T-cell (primary cell): ENCODE results near the gene ERCC6L. TPM values are rescaled to one million over a fixed set of nuclear protein-coding genes. Genes with fewer than 3 reads are reported as not detected.

Experiments
- ATAC-seq, 4 experiments: fragments of 200-7000 bp in 3 of 4; fragments of 150-1000 bp in 1 of 4; cut with Tn5 transposase; replicated peaks in 1 of 4; 1 replicate in 3 of 4; 2 replicates in 1 of 4; pipeline ENCODE4 v1.10.0; 2021; ENCODE audit warnings: moderate library complexity in 3 of 4, mild to moderate bottlenecking in 2 of 4, moderate number of reproducible peaks in 1 of 4
- CTCF ChIA-PET, 2 donors: fragments of 300-600 bp; sonication (Branson Sonifier 250); formaldehyde crosslinking; loops; one replicate each; lab custom pipeline; 2022; ENCODE audit warnings: antibody characterized with exemption in 2 of 2; lab: Charles Lee
- POLR2A ChIA-PET, 2 donors: fragments of 300-600 bp; sonication (Branson Sonifier 250); formaldehyde crosslinking; loops; one replicate each; lab custom pipeline; 2022; ENCODE audit warnings: antibody characterized with exemption in 2 of 2; lab: Charles Lee
- DNase-seq, 35 experiments: peaks; one replicate each; pipeline versions ENCODE4 v3.0.0 to v3.0.0-alpha.2; 2013 to 2023
- H3K27ac ChIP-seq: one replicate; pipeline ENCODE4 v1.5.1; 2013; ENCODE audit warnings: low read length
- H3K27me3 ChIP-seq, 2 experiments: replicated peaks in 1 of 2; 1 replicate in 1 of 2; 2 replicates in 1 of 2; pipeline versions ENCODE4 v1.6.1 to v1.7.0; 2013; ENCODE audit warnings: low read length in 1 of 2, mixed read lengths in 1 of 2; ENCODE audit not compliant: control insufficient read depth in 2 of 2, insufficient read depth in 2 of 2; ENCODE audit errors: extremely low read depth in 1 of 2
- H3K36me3 ChIP-seq, 2 donors: 1 replicate in 1 of 2; 2 replicates in 1 of 2; pipeline versions ENCODE4 v1.6.1 to v1.7.0; 2013; ENCODE audit warnings: low read length in 1 of 2; ENCODE audit not compliant: control insufficient read depth in 2 of 2, insufficient read depth in 1 of 2; ENCODE audit errors: extremely low read depth in 1 of 2
- H3K4me1 ChIP-seq, 2 experiments: 1 replicate in 1 of 2; 2 replicates in 1 of 2; pipeline versions ENCODE4 v1.6.1 to v1.7.0; 2013; ENCODE audit warnings: low read length in 2 of 2, mixed read lengths in 1 of 2; ENCODE audit not compliant: insufficient read depth in 2 of 2, control insufficient read depth in 1 of 2; ENCODE audit errors: extremely low read depth in 1 of 2
- H3K4me3 ChIP-seq, 2 donors: 1 replicate in 1 of 2; 2 replicates in 1 of 2; pipeline versions ENCODE4 v1.5.1 to v1.7.0; 2013; ENCODE audit warnings: mild to moderate bottlenecking in 2 of 2, low read length in 1 of 2, moderate library complexity in 1 of 2; ENCODE audit not compliant: control insufficient read depth in 1 of 2; ENCODE audit errors: extremely low read depth in 1 of 2
- H3K9me3 ChIP-seq: 2 replicates; pipeline ENCODE4 v1.7.0; 2013
- H3K27ac Mint-ChIP-seq, 2 donors: one replicate each; pipeline ENCODE4 v1.8.0; 2020 to 2021; ENCODE audit warnings: mild to moderate bottlenecking in 2 of 2, mixed read lengths in 2 of 2
- H3K27me3 Mint-ChIP-seq, 2 donors: one replicate each; pipeline ENCODE4 v1.8.0; 2021 to 2022; ENCODE audit warnings: mixed read lengths in 2 of 2
- H3K36me3 Mint-ChIP-seq: one replicate; pipeline ENCODE4 v1.8.0; 2021; ENCODE audit warnings: mixed read lengths
- H3K4me1 Mint-ChIP-seq, 3 donors: one replicate each; pipeline ENCODE4 v1.8.0; 2020 to 2022; ENCODE audit warnings: mixed read lengths in 3 of 3, mild to moderate bottlenecking in 1 of 3
- H3K4me3 Mint-ChIP-seq, 3 donors: one replicate each; pipeline ENCODE4 v1.8.0; 2020 to 2022; ENCODE audit warnings: mild to moderate bottlenecking in 3 of 3, mixed read lengths in 3 of 3, moderate library complexity in 3 of 3
- H3K9me3 Mint-ChIP-seq, 3 donors: one replicate each; pipeline ENCODE4 v1.8.0; 2020 to 2022; ENCODE audit warnings: mixed read lengths in 3 of 3
- WGBS: methylation state at CpG from one replicate; pipeline ENCODE4 v1.1.5; 2013; ENCODE audit warnings: missing lambda C conversion rate; ENCODE audit not compliant: insufficient coverage; 5-methylcytosine and 5-hydroxymethylcytosine counted together
- total RNA-seq, 35 experiments: library from RNA in 6 of 35; stranded (reverse) in 6 of 35; fragments of 120-200 nt in 1 of 35; gene quantifications; one replicate each; pipeline versions ENCODE4 v1.2.1 to v1.2.4 and lab custom pipeline; 2013 to 2026

Gene ERCC6L
- total RNA-seq, 5 donors from 2014 or later (not counting 1 experiment from before 2014, with no cell fraction given), result 0.07 to 1.1 (median 0.30) TPM

DNA sequence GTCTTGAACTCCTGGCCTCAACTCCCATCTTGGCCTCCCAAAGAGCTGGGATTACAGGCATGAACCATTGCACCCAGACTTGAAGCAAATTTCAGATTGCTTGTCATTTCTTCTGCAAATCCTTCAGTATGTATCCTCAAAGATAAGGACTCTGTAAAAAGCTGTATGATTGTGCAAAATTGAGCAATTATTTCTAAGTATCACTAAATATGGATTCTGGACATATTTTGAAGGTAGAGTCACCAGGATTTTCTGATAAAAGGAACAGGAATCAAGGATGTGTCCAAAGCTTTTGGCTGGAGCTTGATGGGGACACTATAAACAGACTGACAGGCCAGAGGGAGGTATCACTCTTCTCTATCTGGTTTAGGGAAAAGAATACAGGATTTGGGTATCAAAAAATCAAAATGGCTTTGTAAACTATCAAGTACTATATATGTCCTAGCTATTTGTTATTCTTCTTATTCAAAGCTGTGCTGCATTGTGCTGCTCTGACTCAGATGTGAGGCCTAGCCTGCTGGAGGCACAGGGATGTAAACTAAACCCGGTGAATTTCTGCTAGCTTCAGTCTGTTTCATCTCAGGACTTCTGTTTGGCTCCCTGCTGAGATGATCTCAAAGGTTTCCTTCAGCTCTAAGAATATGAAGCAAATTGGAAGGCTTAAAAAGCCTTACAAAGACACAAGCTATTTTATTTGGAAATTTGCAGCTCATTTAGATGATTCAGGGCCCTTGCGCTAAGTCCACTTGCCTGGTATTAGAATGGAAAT is 30.0 kb upstream of the ERCC6L start:
- peak overlapping the region in 1 of 2 donors; percentile 4 for H3K27ac Mint-ChIP-seq
- Histone ChIP-seq H3K36me3 (peaks cover 7 to 51% of the 10 kb centered on the region in 2 donors), H3K27ac (no peak overlapping the region), H3K4me1 (peaks cover 3 to 15% of the 10 kb centered on the region in 2 experiments), H3K9me3 (no peaks in the 10 kb centered on the region), H3K4me3 (no peak overlapping the region), H3K27me3 (no peaks in the 10 kb centered on the region)
- ATAC-seq (no peak), DNase-seq (no peak)
- H3K36me3 Mint-ChIP-seq, result peaks cover 24% of the 10 kb centered on the region
- CTCF ChIA-PET, result interaction anchor here in 1 of 2 donors (1.0 kb wide), 1 partner anchor 24 kb away, joined by 3 read pairs; no protein-coding TSS in a partner anchor
- WGBS, result no CpG with 5 or more reads among the region's 2 CpGs
- H3K4me3 Mint-ChIP-seq, result no peak overlapping the region
- H3K9me3 Mint-ChIP-seq, result no peaks in the 10 kb centered on the region
- no peaks in the 10 kb centered on the region for H3K27me3 Mint-ChIP-seq
- peaks cover 20 to 43% (median 35%) of the 10 kb centered on the region in 3 donors for H3K4me1 Mint-ChIP-seq
- POLR2A ChIA-PET, result interaction anchor here (1.4 to 2.4 kb wide), 2 partner anchors 8 kb away, joined by 4 to 7 read pairs; partner anchors contain the start of gene RPS4X (in 2 of the 2)

DNA sequence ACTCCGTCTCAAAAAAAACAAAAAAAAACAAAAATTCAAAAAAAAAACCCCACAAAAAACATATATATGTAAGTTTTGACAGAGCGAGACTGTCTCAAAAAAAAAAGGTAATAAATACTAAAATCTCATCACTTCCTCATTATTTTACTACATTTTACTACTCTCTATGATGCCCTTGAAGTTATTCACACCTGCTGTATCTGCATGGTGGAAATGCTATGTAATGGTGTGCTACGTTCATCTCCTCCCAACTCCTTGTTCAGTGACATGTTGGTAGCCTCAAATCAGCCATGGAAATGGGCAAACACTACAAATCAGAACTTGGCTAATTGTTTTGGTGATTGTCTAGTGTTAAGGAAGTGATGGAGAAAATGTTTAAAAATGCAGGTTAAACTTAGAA is 26.4 kb upstream of the ERCC6L start:
- H3K36me3 ChIP-seq, result peaks cover 1 to 18% of the 10 kb centered on the region in 2 donors
- no peak for ATAC-seq
- Mint-ChIP-seq H3K27me3 (no peaks in the 10 kb centered on the region), H3K9me3 (no peaks in the 10 kb centered on the region), H3K4me3 (no peak overlapping the region), H3K36me3 (peaks cover 7% of the 10 kb centered on the region), H3K4me1 (peaks cover 6 to 11% (median 9%) of the 10 kb centered on the region in 3 donors), H3K27ac (no peak overlapping the region)
- POLR2A ChIA-PET, result interaction anchor here in 1 of 2 donors (0.7 kb wide), 1 partner anchor 84 kb away, joined by 3 read pairs; the partner anchor contains the start of gene PIN4
- no peak overlapping the region for H3K27ac ChIP-seq
- H3K4me1 ChIP-seq, result peaks cover 2% of the 10 kb centered on the region in 2 experiments
- CTCF ChIA-PET, result interaction anchor here in 1 of 2 donors (0.6 kb wide), 1 partner anchor 119 kb away, joined by 6 read pairs; no protein-coding TSS in a partner anchor
- WGBS, result no CpG with 5 or more reads among the region's 3 CpGs
- H3K4me3 ChIP-seq, result no peak overlapping the region
- no peaks in the 10 kb centered on the region for H3K27me3 ChIP-seq
- no peaks in the 10 kb centered on the region for H3K9me3 ChIP-seq
- no peak for DNase-seq

GRCh38 chrX:72262077-72262476 is 23.2 kb upstream of the ERCC6L start:
- H3K27ac ChIP-seq, result no peak overlapping the region
- Mint-ChIP-seq H3K4me3 (no peak overlapping the region), H3K9me3 (no peaks in the 10 kb centered on the region), H3K27ac (no peak overlapping the region), H3K36me3 (no peaks in the 10 kb centered on the region), H3K4me1 (peaks cover 0 to 11% (median 0%) of the 10 kb centered on the region in 3 donors), H3K27me3 (peaks cover 0 to 2% of the 10 kb centered on the region in 2 donors)
- H3K4me1 ChIP-seq, result peaks cover 0 to 2% of the 10 kb centered on the region in 2 experiments
- H3K27me3 ChIP-seq, result no peaks in the 10 kb centered on the region
- no peaks in the 10 kb centered on the region for H3K9me3 ChIP-seq
- DNase-seq (no peak), ATAC-seq (no peak)
- H3K36me3 ChIP-seq, result no peaks in the 10 kb centered on the region
- WGBS, result 60% methylated on average over 1 of the region's 7 CpGs
- ChIA-PET CTCF (interaction anchor here in 1 of 2 donors (0.6 kb wide), 1 partner anchor 159 kb away, joined by 3 read pairs; no protein-coding TSS in a partner anchor), POLR2A (no interaction called here)
- no peak overlapping the region for H3K4me3 ChIP-seq

DNA sequence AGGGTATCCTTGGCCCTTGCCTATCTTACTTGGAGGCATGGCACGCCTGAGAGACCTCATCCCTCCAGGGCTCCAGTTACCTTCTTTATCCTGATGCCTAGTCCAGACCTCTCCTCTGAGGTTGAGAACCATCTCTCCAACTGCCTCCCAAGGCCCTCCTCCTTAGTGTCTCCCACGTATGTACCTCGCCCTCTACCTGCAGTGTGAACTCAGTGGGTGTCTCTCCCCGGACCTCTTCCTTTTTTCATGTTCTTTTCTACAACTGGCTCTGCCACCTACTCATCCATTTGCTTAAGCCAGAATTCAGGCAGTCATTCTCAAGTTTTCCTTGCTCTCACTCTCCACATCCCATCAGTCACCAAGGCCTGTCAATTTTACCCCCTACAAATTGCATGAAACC is 21.6 kb upstream of the ERCC6L start:
- Histone ChIP-seq H3K4me1 (peaks cover under 1 to 2% of the 10 kb centered on the region in 2 experiments), H3K27me3 (peaks cover 2 to 3% of the 10 kb centered on the region in 2 experiments), H3K27ac (no peak overlapping the region), H3K9me3 (no peaks in the 10 kb centered on the region), H3K4me3 (no peak overlapping the region), H3K36me3 (no peaks in the 10 kb centered on the region)
- ATAC-seq (no peak), DNase-seq (no peak)
- Mint-ChIP-seq H3K9me3 (no peaks in the 10 kb centered on the region), H3K4me1 (peaks cover 0 to 11% (median 4%) of the 10 kb centered on the region in 3 donors), H3K36me3 (no peaks in the 10 kb centered on the region), H3K27me3 (peaks cover 0 to 6% of the 10 kb centered on the region in 2 donors), H3K27ac (no peak overlapping the region), H3K4me3 (no peak overlapping the region)
- WGBS, result 86% methylated on average over 2 of the region's 4 CpGs
- ChIA-PET POLR2A (no interaction called here), CTCF (no interaction called here)

DNA sequence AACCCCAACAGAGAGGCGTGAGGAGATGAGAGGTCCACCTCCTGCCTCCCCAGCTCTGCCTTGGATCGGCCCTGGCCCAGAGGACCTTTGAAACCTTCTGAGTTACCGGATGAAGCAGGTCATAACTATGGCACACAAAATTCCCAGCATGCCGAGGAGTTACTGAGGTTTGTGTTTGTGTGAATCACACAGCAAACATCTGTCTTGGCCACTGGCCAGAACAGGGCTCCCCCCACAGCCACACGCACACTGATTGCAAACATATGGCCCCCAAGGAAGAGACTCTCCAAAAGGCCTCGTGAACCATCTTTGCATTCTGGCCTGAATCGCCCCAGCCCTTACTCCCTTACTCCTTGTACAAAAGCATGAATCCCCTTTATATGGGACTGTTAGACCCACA is 19.3 kb upstream of the ERCC6L start:
- Histone ChIP-seq H3K4me1 (peaks cover 2 to 3% of the 10 kb centered on the region in 2 experiments), H3K27me3 (peaks cover 2 to 10% of the 10 kb centered on the region in 2 experiments), H3K27ac (no peak overlapping the region), H3K9me3 (no peaks in the 10 kb centered on the region), H3K36me3 (no peaks in the 10 kb centered on the region), H3K4me3 (no peak overlapping the region)
- Mint-ChIP-seq H3K9me3 (no peaks in the 10 kb centered on the region), H3K36me3 (no peaks in the 10 kb centered on the region), H3K27me3 (peaks cover 11 to 18% of the 10 kb centered on the region in 2 donors), H3K4me1 (peaks cover 2 to 7% (median 6%) of the 10 kb centered on the region in 3 donors), H3K27ac (no peak overlapping the region), H3K4me3 (no peak overlapping the region)
- POLR2A ChIA-PET, result no interaction called here
- 100% methylated on average over 3 of the region's 7 CpGs for WGBS
- ATAC-seq (no peak), DNase-seq (no peak)
- CTCF ChIA-PET, result no interaction called here

DNA sequence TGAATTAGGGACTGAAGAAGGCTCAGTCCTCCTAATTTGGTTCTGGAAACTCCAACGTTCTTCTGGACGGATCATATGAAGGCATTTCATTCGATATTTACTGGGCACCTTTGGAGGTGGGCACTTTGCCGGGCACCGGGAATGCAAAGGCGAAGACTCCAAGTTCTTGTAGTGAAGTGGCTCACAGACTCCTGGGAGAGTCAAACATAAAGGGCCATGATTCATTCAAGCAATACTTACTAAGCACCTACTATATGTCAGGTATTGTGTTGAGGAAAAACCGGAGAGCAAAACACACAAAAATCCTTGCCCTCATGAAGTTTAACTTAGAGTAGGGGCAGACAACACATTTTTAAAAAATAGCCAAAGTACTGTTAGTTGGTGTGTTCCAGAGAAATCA is 17.0 kb upstream of the ERCC6L start:
- CTCF ChIA-PET, result no interaction called here
- DNase-seq (no peak), ATAC-seq (no peak)
- H3K36me3 ChIP-seq, result no peaks in the 10 kb centered on the region
- no peaks in the 10 kb centered on the region for H3K9me3 ChIP-seq
- peaks cover 0 to 3% of the 10 kb centered on the region in 2 experiments for H3K4me1 ChIP-seq
- no CpG with 5 or more reads among the region's 7 CpGs for WGBS
- H3K27ac Mint-ChIP-seq, result no peak overlapping the region
- POLR2A ChIA-PET, result no interaction called here
- no peak overlapping the region for H3K27ac ChIP-seq
- H3K27me3 Mint-ChIP-seq, result peaks cover 14 to 24% of the 10 kb centered on the region in 2 donors
- no peaks in the 10 kb centered on the region for H3K9me3 Mint-ChIP-seq
- peaks cover 0 to 7% (median 2%) of the 10 kb centered on the region in 3 donors for H3K4me1 Mint-ChIP-seq
- peaks cover 3% of the 10 kb centered on the region for H3K36me3 Mint-ChIP-seq
- H3K27me3 ChIP-seq, result peaks cover 2 to 10% of the 10 kb centered on the region in 2 experiments
- no peak overlapping the region for H3K4me3 ChIP-seq
- H3K4me3 Mint-ChIP-seq, result no peak overlapping the region
